Gastroesophageal sphincter (tissue), 4 donors: ENCODE measurements around the gene ANKMY2. TPM values are rescaled to one million over a fixed set of nuclear protein-coding genes. Genes with fewer than 3 reads are reported as not detected.

Experiments used
- ATAC-seq: fragments of 150-250 bp; one replicate; pipeline ENCODE4 v1.9.1; 2016; ENCODE audit warnings: mild to moderate bottlenecking, moderate library complexity
- H3K27ac ChIP-seq, 4 donors: fragments of 200-600 bp; sonication (generic) in 3 of 4; 1 replicate in 3 of 4; 2 replicates in 1 of 4; pipeline ENCODE4 v1.5.1; 2016 to 2019
- H3K27me3 ChIP-seq: fragments of 200-600 bp; sonication (generic); one replicate; pipeline ENCODE4 v1.5.1; 2019
- H3K36me3 ChIP-seq, 2 donors: fragments of 200-600 bp; sonication (generic); one replicate each; pipeline ENCODE4 v1.5.1; 2019; ENCODE audit warnings: control low read depth in 1 of 2
- H3K4me1 ChIP-seq, 3 donors: fragments of 200-600 bp; sonication (generic); 1 replicate in 2 of 3; 2 replicates in 1 of 3; pipeline ENCODE4 v1.5.1; 2016 to 2019; ENCODE audit warnings: control low read depth in 2 of 3
- H3K4me3 ChIP-seq, 2 donors: fragments of 200-600 bp; sonication (generic); one replicate each; pipeline ENCODE4 v1.5.1; 2019; ENCODE audit warnings: mild to moderate bottlenecking in 1 of 2, moderate library complexity in 1 of 2
- H3K9me3 ChIP-seq, 3 donors: fragments of 200-600 bp; sonication (generic); one replicate each; pipeline ENCODE4 v1.5.1; 2017 to 2019; ENCODE audit warnings: control low read depth in 2 of 3
- CTCF ChIP-seq, 4 experiments: fragments of 200-600 bp in 2 of 4; fragments of 450-650 bp in 2 of 4; sonication (generic) in 1 of 4; IDR thresholded peaks; one replicate each; pipeline ENCODE4 v1.5.1; 2017 to 2019; ENCODE audit warnings: antibody characterized with exemption in 4 of 4, mild to moderate bottlenecking in 2 of 4, moderate library complexity in 2 of 4
- EP300 ChIP-seq: sonication (generic); formaldehyde crosslinking; IDR thresholded peaks from one replicate; pipeline ENCODE4 v1.6.1; 2017; ENCODE audit warnings: antibody characterized with exemption, mild to moderate bottlenecking
- POLR2A ChIP-seq, 2 donors: fragments of 450-650 bp; IDR thresholded peaks; one replicate each; pipeline ENCODE4 v1.6.1; 2017; ENCODE audit warnings: antibody characterized with exemption in 2 of 2, mild to moderate bottlenecking in 2 of 2, moderate library complexity in 1 of 2
- POLR2AphosphoS5 ChIP-seq: sonication (generic); formaldehyde crosslinking; IDR thresholded peaks from one replicate; pipeline ENCODE4 v1.6.1; 2017; ENCODE audit warnings: antibody characterized with exemption
- WGBS, 2 donors: methylation state at CpG; one replicate each; pipeline ENCODE4 v1.1.5; 2018; ENCODE audit warnings: low coverage in 1 of 2; 5-methylcytosine and 5-hydroxymethylcytosine counted together
- total RNA-seq, 4 donors: library from RNA; depleted of rRNA; stranded (reverse); fragments of >200 nt; gene quantifications; one replicate each; pipeline ENCODE4 v1.1.0, GENCODE V29; 2016

Gene ANKMY2
- total RNA-seq, 4 donors from 2014 or later = 13.2 to 37.9 (median 25.3) TPM

- Histone ChIP-seq H3K27ac (peak overlapping the region in 3 of 4 donors; percentile 34 to 95 (median 50)), H3K36me3 (no peaks in the 10 kb centered on the region), H3K27me3 (no peaks in the 10 kb centered on the region), H3K9me3 (no peaks in the 10 kb centered on the region), H3K4me3 (no peak overlapping the region), H3K4me1 (peaks cover 4 to 75% (median 20%) of the 10 kb centered on the region in 3 donors)
- ATAC-seq = no peak
- WGBS, 2 donors = 66 to 71% methylated on average over 9 of the region's 9 CpGs
- TF ChIP-seq POLR2A (IDR thresholded peaks at IDR 0.05) (no peak), EP300 (no peak), CTCF (IDR thresholded peaks at IDR 0.05) (no peak), POLR2AphosphoS5 (no peak)
Measured at GRCh38 chr7:16651396-16652239, 6.1 kb upstream of the ANKMY2 start.

GRCh38 chr7:16650266-16650665 is 4.7 kb upstream of the ANKMY2 start:
- H3K27me3 ChIP-seq = no peaks in the 10 kb centered on the region
- TF ChIP-seq EP300 (no peak), CTCF (IDR thresholded peaks at IDR 0.05) (no peak), POLR2AphosphoS5 (no peak), POLR2A (IDR thresholded peaks at IDR 0.05) (no peak)
- H3K27ac ChIP-seq = peak overlapping the region in 3 of 4 donors; percentile 28 to 95 (median 52)
- 40 to 87% methylated on average over 2 of the region's 2 CpGs for WGBS, 2 donors
- peaks cover 4 to 68% (median 20%) of the 10 kb centered on the region in 3 donors for H3K4me1 ChIP-seq
- H3K4me3 ChIP-seq = no peak overlapping the region
- H3K36me3 ChIP-seq = no peaks in the 10 kb centered on the region
- ATAC-seq = no peak
- H3K9me3 ChIP-seq = no peaks in the 10 kb centered on the region

GRCh38 chr7:16649196-16649595 is 3.6 kb upstream of the ANKMY2 start:
- no peak overlapping the region for H3K4me3 ChIP-seq
- H3K9me3 ChIP-seq = no peaks in the 10 kb centered on the region
- H3K4me1 ChIP-seq = peaks cover 4 to 71% (median 20%) of the 10 kb centered on the region in 3 donors
- no peaks in the 10 kb centered on the region for H3K27me3 ChIP-seq
- 9 to 75% methylated on average over 1 of the region's 1 CpG for WGBS, 2 donors
- no peak for TF ChIP-seq EP300
- TF ChIP-seq POLR2AphosphoS5 = no peak
- peak overlapping the region in 3 of 4 donors; percentile 95 to 96 (median 96) for H3K27ac ChIP-seq
- no peaks in the 10 kb centered on the region for H3K36me3 ChIP-seq
- no peak for ATAC-seq

GRCh38 chr7:16648551-16648950 is 3.0 kb upstream of the ANKMY2 start:
- 56 to 71% methylated on average over 1 of the region's 1 CpG for WGBS, 2 donors
- no peaks in the 10 kb centered on the region for H3K27me3 ChIP-seq
- no peak for ATAC-seq
- peaks cover 4 to 77% (median 24%) of the 10 kb centered on the region in 3 donors for H3K4me1 ChIP-seq
- H3K9me3 ChIP-seq = no peaks in the 10 kb centered on the region
- peak overlapping the region in 3 of 4 donors; percentile 95 to 96 (median 96) for H3K27ac ChIP-seq
- H3K36me3 ChIP-seq = no peaks in the 10 kb centered on the region
- H3K4me3 ChIP-seq = no peak overlapping the region
- TF ChIP-seq CTCF (IDR thresholded peaks at IDR 0.05) = no peak
- TF ChIP-seq POLR2AphosphoS5 = no peak
- no peak for TF ChIP-seq EP300
- no peak for TF ChIP-seq POLR2A (IDR thresholded peaks at IDR 0.05)

DNA sequence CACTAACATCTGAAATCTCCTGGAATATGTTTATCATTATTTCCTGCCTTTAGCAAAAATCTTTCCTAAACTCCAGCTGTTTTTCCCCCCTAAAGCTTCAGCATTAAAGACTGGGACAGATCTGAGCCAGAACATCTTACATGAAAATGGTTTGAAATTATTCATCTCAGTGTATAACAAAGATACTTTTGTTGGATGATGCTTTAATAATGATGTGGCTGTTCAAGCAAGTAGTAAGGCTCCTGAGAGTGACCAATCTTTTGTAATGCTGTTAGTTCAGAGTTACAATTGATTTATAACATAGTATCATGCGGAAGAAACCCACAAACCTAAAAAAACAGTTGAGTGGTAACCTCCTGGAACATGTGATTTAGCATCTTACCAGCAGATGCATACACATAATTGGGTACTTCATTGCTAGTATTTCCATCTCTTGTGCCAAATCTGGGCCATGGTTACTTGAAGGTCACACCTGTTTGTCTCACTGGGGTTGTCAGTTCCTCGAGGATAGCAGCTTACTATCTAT is 1.9 kb upstream of the ANKMY2 start:
- TF ChIP-seq CTCF (IDR thresholded peaks at IDR 0.05) (no peak), POLR2AphosphoS5 (no peak), EP300 (no peak), POLR2A (IDR thresholded peaks at IDR 0.05) (no peak)
- Histone ChIP-seq H3K36me3 (no peaks in the 10 kb centered on the region), H3K27me3 (no peaks in the 10 kb centered on the region), H3K4me1 (peaks cover 4 to 78% (median 28%) of the 10 kb centered on the region in 3 donors), H3K4me3 (peak overlapping the region; percentile 70 to 90), H3K9me3 (no peaks in the 10 kb centered on the region), H3K27ac (peak overlapping the region in 3 of 4 donors; percentile 95 to 96 (median 96))
- ATAC-seq = no peak
- 31 to 43% methylated on average over 2 of the region's 2 CpGs for WGBS, 2 donors
